K562 (cell line): ENCODE data around the gene RINL. TPM values are rescaled to one million over a fixed set of nuclear protein-coding genes. Genes with fewer than 3 reads are reported as not detected.
A peak's percentile ranks its signal among the peaks of the same experiment; 100 is the strongest.

Source experiments
- ATAC-seq: fragments of 200-7000 bp; cut with Tn5 transposase; 3 replicates; pipeline ENCODE4 v1.9.1; 2020; ENCODE audit warnings: moderate library complexity
- BruUV-seq: library from RNA; stranded (reverse); fragments of 400-500 nt; replicated peaks from 2 replicates; lab custom pipeline; 2021; lab: Mats Ljungman, UMichigan
- CTCF ChIA-PET: fragments of 300-600 bp; formaldehyde crosslinking; extraction: SDS; loops from one replicate; lab custom pipeline; 2021; ENCODE audit warnings: low intra/inter-chr PET ratio; lab: Yijun Ruan, JAX
- POLR2A ChIA-PET: fragments of 300-600, 350-650 bp; sonication (Branson Sonifier 250); formaldehyde crosslinking; extraction: SDS; loops from one replicate; lab custom pipeline; 2021; ENCODE audit warnings: antibody characterized with exemption, inconsistent platforms; lab: Yijun Ruan, JAX
- DNase-seq, 4 experiments: peaks; one replicate each; pipeline versions ENCODE4 v3.0.0 to v3.0.0-alpha.2; 2011 to 2018; ENCODE audit warnings: low spot score in 3 of 4, mixed read lengths in 3 of 4; ENCODE audit errors: extremely low read depth in 1 of 4
- FAIRE-seq: peaks from 2 replicates; lab custom pipeline; 2011; peaks lifted over from hg19 to GRCh38; lab: Jason Lieb, UNC
- H2AFZ ChIP-seq: 2 replicates; pipeline ENCODE4 v1.6.0; 2011; ENCODE audit warnings: low read depth, low read length, control low read depth, inconsistent platforms
- H3K27ac ChIP-seq: fragments of 200-600 bp; 3 replicates; pipeline ENCODE4 v1.8.0; 2011; ENCODE audit warnings: low read depth, mild to moderate bottlenecking, control low read depth, inconsistent platforms, low read length, moderate library complexity, mixed read lengths; ENCODE audit errors: extremely low read depth
- H3K27me3 ChIP-seq, 2 experiments: fragments of 300-600 bp in 1 of 2; 2 replicates in 1 of 2; 3 replicates in 1 of 2; pipeline versions ENCODE4 v1.6.0 to v1.8.0; 2011; ENCODE audit warnings: inconsistent platforms in 2 of 2, low read length in 2 of 2, mild to moderate bottlenecking in 1 of 2, mixed read lengths in 1 of 2, moderate library complexity in 1 of 2; ENCODE audit not compliant: control insufficient read depth in 2 of 2, insufficient read depth in 2 of 2
- H3K36me3 ChIP-seq: fragments of 300-600 bp; 3 replicates; pipeline ENCODE4 v1.8.0; 2011; ENCODE audit warnings: mild to moderate bottlenecking, low read length, inconsistent platforms; ENCODE audit not compliant: control insufficient read depth, insufficient read depth
- H3K4me1 ChIP-seq, 2 experiments: fragments of 200-600 bp in 1 of 2; replicated peaks in 1 of 2; 2 replicates in 1 of 2; 3 replicates in 1 of 2; pipeline versions ENCODE4 v1.5.1 to v1.8.0; 2011; ENCODE audit warnings: inconsistent platforms in 2 of 2, low read length in 2 of 2, mild to moderate bottlenecking in 1 of 2, mixed read lengths in 1 of 2, moderate library complexity in 1 of 2; ENCODE audit not compliant: control insufficient read depth in 2 of 2, insufficient read depth in 2 of 2
- H3K4me2 ChIP-seq: 2 replicates; pipeline ENCODE4 v1.6.1; 2011; ENCODE audit warnings: low read length, control low read depth, inconsistent platforms, mixed read lengths; ENCODE audit not compliant: insufficient read depth
- H3K4me3 ChIP-seq: fragments of 200-600 bp; sonication (generic), shearing (Covaris generic); 2 replicates; pipeline ENCODE4 v1.5.1; 2016; ENCODE audit warnings: control low read depth, inconsistent platforms
- H3K79me2 ChIP-seq: fragments of 200-600 bp; 3 replicates; pipeline ENCODE4 v1.8.0; 2011; ENCODE audit warnings: low read length, inconsistent platforms; ENCODE audit not compliant: control insufficient read depth, insufficient read depth
- H3K9ac ChIP-seq, 2 experiments: 2 replicates each; pipeline versions ENCODE4 v1.6.0 to v1.6.1; 2011; ENCODE audit warnings: low read depth in 2 of 2, low read length in 2 of 2, control low read depth in 1 of 2, inconsistent platforms in 1 of 2, mild to moderate bottlenecking in 1 of 2, mixed read lengths in 1 of 2; ENCODE audit not compliant: insufficient read depth in 1 of 2
- H3K9me1 ChIP-seq: one replicate; pipeline ENCODE4 v1.6.0; 2011; ENCODE audit warnings: inconsistent platforms, mild to moderate bottlenecking, low read length, moderate library complexity; ENCODE audit not compliant: control insufficient read depth, insufficient read depth
- H3K9me3 ChIP-seq: replicated peaks from 2 replicates; pipeline ENCODE4 v1.5.1; 2011; ENCODE audit warnings: low read depth, low read length, inconsistent platforms; ENCODE audit not compliant: control insufficient read depth, insufficient read depth
- H4K20me1 ChIP-seq: replicated peaks from 2 replicates; pipeline ENCODE4 v1.6.1; 2011; ENCODE audit warnings: low read length, inconsistent platforms, mixed read lengths; ENCODE audit not compliant: control insufficient read depth, insufficient read depth
- E2F8 ChIP-seq: fragments of 450-650 bp; IDR thresholded peaks from 2 replicates; pipeline ENCODE4 v1.7.1; 2018; ENCODE audit warnings: mild to moderate bottlenecking, low read depth; ENCODE audit not compliant: partially characterized antibody
- GTF2E2 ChIP-seq: fragments of 200-800 bp; sonication (Bioruptor generic); IDR thresholded peaks from 2 replicates; pipeline ENCODE4 v1.6.1; 2016; ENCODE audit warnings: missing genetic modification characterization, missing compliant biosample characterization
- LEF1 ChIP-seq: fragments of 450-650 bp; IDR thresholded peaks from 2 replicates; pipeline ENCODE4 v1.6.1; 2016; ENCODE audit warnings: mild to moderate bottlenecking
- NR4A1 ChIP-seq, 2 experiments: fragments of 250-450 bp in 1 of 2; fragments of 450-650 bp in 1 of 2; sonication (Bioruptor Pico) in 1 of 2; IDR thresholded peaks; 2 replicates each; pipeline versions ENCODE4 v1.4.0 to v1.6.1; 2016 to 2020; ENCODE audit warnings: mild to moderate bottlenecking in 2 of 2, missing compliant biosample characterization in 1 of 2, missing genetic modification characterization in 1 of 2, moderate library complexity in 1 of 2
- POLR2A ChIP-seq: fragments of 450-650 bp; conservative IDR thresholded peaks from 2 replicates; pipeline ENCODE4 v1.6.1; 2016
- SRSF9 ChIP-seq: fragments of 200-400 bp; formaldehyde crosslinking; IDR thresholded peaks from 2 replicates; pipeline ENCODE4 v1.6.1; 2017; ENCODE audit warnings: low read depth, low read length, borderline replicate concordance
- STAG1 ChIP-seq: sonication (generic); formaldehyde crosslinking; IDR thresholded peaks from 2 replicates; pipeline ENCODE4 v1.5.0; 2020; ENCODE audit warnings: missing genetic modification reagents, borderline replicate concordance
- TBL1XR1 ChIP-seq, 2 experiments: IDR thresholded peaks; 2 replicates each; pipeline ENCODE4 v1.6.1; 2012; ENCODE audit warnings: improper control_type of control experiment in 2 of 2, low read length in 2 of 2, mild to moderate bottlenecking in 1 of 2
- TBP ChIP-seq: optimal IDR thresholded peaks from 2 replicates; pipeline ENCODE3; 2011; ENCODE audit warnings: low read depth, low read length, improper control_type of control experiment
- ZFP30 ChIP-seq: fragments of 250-450 bp; sonication (Bioruptor Pico); IDR thresholded peaks from 2 replicates; pipeline ENCODE4 v1.8.0; 2022; ENCODE audit warnings: moderate library complexity, mild to moderate bottlenecking, inconsistent platforms, borderline replicate concordance
- ZFPM2 ChIP-seq: fragments of 250-450 bp; sonication (Bioruptor Pico); IDR thresholded peaks from 2 replicates; pipeline ENCODE4 v1.5.1; 2022; ENCODE audit warnings: mild to moderate bottlenecking
- ZNF24 ChIP-seq: fragments of 450-650 bp; IDR thresholded peaks from 2 replicates; pipeline ENCODE4 v1.6.1; 2016
- ZNF512 ChIP-seq: IDR thresholded peaks from 2 replicates; pipeline ENCODE4 v1.6.1; 2016; ENCODE audit warnings: missing genetic modification characterization, missing compliant biosample characterization
- ZNF609 ChIP-seq: sonication (generic); formaldehyde crosslinking; IDR thresholded peaks from 2 replicates; pipeline ENCODE4 v1.8.1; 2023; ENCODE audit warnings: missing genetic modification reagents, mild to moderate bottlenecking, borderline replicate concordance
- WGBS: fragments of 100-300 bp; shearing (Covaris generic); methylation state at CpG from one replicate; pipeline ENCODE4 v1.1.6; 2016; ENCODE audit warnings: low coverage, mixed read lengths; ENCODE audit not compliant: insufficient coverage; ENCODE audit errors: missing lambda C conversion rate; 5-methylcytosine and 5-hydroxymethylcytosine counted together
- in situ Hi-C: fragments of 300-500 bp; cut with MboI; formaldehyde crosslinking; loops from 4 replicates; pipeline ENCODE4 v1.15.0; 2018; ENCODE audit warnings: inconsistent platforms, mixed read lengths
- intact Hi-C: fragments of 100-400 bp; cut with micrococcal nuclease; formaldehyde crosslinking; loops from 2 replicates; pipeline ENCODE4 v1.14.2; 2022
- polyA plus RNA-seq, 8 experiments: library from polyadenylated mRNA; depleted of rRNA in 4 of 8; stranded (reverse) in 5 of 8; unstranded in 3 of 8; fragments of >200 nt; fragmentation: Nextera tagmentation in 2 of 8; fragmentation: Illumina TruSeq in 1 of 8; extraction: Ambion mirVana in 2 of 8; extraction: Trizol in 1 of 8; gene quantifications; 2 replicates each; pipeline versions ENCODE4 v1.2.1 to v1.2.3, GENCODE V29; 2011 to 2014; ENCODE audit warnings: inconsistent platforms in 1 of 8, missing spikeins in 1 of 8
- total RNA-seq, 7 experiments: library from RNA; depleted of rRNA in 6 of 7; stranded (reverse); fragments of >200 nt in 6 of 7; fragmentation: Illumina TruSeq in 2 of 7; extraction: Trizol in 2 of 7; gene quantifications; 2 replicates each; pipeline versions ENCODE4 v1.2.1 to v1.2.3, GENCODE V29; 2011 to 2021; ENCODE audit warnings: low replicate concordance in 1 of 7

RINL gene
- total and polyA plus RNA-seq, 9 of the 15 experiments (the other 6 are each of a cell fraction or from before 2014, with no cell fraction given) = 0.82 to 10.9 (median 4.9) TPM

GRCh38 chr19:38888876-38889275 is 10.8 kb upstream of the RINL start:
- H3K4me3 ChIP-seq = no peak overlapping the region
- FAIRE-seq (no peak), ATAC-seq (no peak), DNase-seq (no peak)
- H3K27ac ChIP-seq = no peak overlapping the region
- peaks cover 7 to 25% of the 10 kb centered on the region in 2 experiments; a peak in 4 of 5 replicates for H3K4me1 ChIP-seq
- BruUV-seq = no TSS peak
- no peak overlapping the region for H3K4me2 ChIP-seq
- H3K9ac ChIP-seq = peak overlapping the region in 1 of 2 experiments; percentile 53; a peak in 1 of 4 replicates
- WGBS = 90% methylated on average over 15 of the region's 17 CpGs
- no peak overlapping the region for H2AFZ ChIP-seq
- H3K9me3 ChIP-seq = no peaks in the 10 kb centered on the region
- H3K9me1 ChIP-seq = no peaks in the 10 kb centered on the region
- peaks cover 23% of the 10 kb centered on the region; the same call in 2 of the 3 replicates for H3K36me3 ChIP-seq
- ChIA-PET CTCF (no interaction called here), POLR2A (interaction anchor here (1.0 to 2.2 kb wide), 2 partner anchors 11 to 36 kb away, joined by 4 to 8 read pairs; partner anchors contain the start of genes NFKBIB and SIRT2)
- H4K20me1 ChIP-seq = no peaks in the 10 kb centered on the region
- intact Hi-C loops (no loop called here), in situ Hi-C loops (no loop called here)
- H3K79me2 ChIP-seq = no peaks in the 10 kb centered on the region
- no peaks in the 10 kb centered on the region for H3K27me3 ChIP-seq
- no peak for TF ChIP-seq ZFP30 (CRISPR knock-in tag)
- TF ChIP-seq LEF1 = no peak
- TF ChIP-seq NR4A1 (CRISPR knock-in tag; IDR thresholded peaks at IDR 0.05) = no peak
- no peak for TF ChIP-seq NR4A1 (tag; IDR thresholded peaks at IDR 0.05)
- no peak for TF ChIP-seq TBP
- TF ChIP-seq ZFPM2 (CRISPR knock-in tag) = no peak
- no peak for TF ChIP-seq TBL1XR1 (IDR thresholded peaks at IDR 0.05; ENCODE audit: low read length in 2 of 2)
- no peak for TF ChIP-seq ZNF24
- TF ChIP-seq SRSF9 = no peak
- no peak for TF ChIP-seq STAG1 (CRISPR knock-in tag)
- no peak for TF ChIP-seq POLR2A
- TF ChIP-seq ZNF609 (CRISPR knock-in tag) = no peak
- TF ChIP-seq E2F8 = no peak
- TF ChIP-seq ZNF512 (tag) = no peak
- TF ChIP-seq GTF2E2 (tag) = no peak
